A204.1 (cell line): Measurements from ENCODE around the gene PHC2.

ENCODE experiments used
- FAIRE-seq: peaks from 2 replicates; lab custom pipeline; 2012; peaks lifted over from hg19 to GRCh38; lab: Jason Lieb, UNC

The PHC2 gene

DNA sequence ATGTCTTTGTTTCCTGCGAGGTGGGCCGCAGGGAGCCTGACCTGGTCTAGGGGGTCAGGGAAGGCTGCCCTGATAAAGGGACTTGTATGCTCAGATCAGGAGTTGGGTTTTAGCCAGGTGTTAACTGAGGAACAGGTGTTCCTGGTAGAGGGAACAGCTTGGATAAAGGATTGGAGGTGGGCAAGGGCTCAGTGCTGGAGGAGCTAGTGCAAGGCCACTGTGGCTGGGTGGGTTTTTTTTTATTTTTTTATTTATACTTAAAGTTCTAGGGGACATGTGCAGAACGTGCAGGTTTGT, 141.1 kb downstream of the PHC2 start:
- FAIRE-seq = no peak

- no peak for FAIRE-seq
These were observed 141.7 kb downstream of the PHC2 start for GRCh38 chr1:33288976-33289857.

DNA sequence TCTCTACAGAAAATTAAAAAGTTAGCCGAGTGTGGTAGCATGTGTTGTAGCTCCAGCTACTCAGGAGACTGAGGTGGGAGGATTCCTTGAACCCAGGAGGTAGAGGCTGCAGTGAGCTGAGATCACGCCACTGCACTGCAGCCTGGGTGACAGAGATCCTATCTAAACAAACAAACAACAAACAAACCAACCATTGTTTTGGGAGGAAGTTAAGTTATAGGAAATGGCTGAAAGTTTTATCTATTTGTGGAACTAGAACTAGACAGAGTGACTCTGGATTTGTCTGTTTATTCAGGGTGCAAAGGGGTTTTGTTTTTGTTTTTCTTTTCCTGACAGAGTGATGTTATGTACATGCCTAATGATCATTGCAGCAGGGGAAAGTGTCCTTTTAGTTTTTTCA, 143.6 kb downstream of the PHC2 start:
- no peak for FAIRE-seq

GRCh38 chr1:33286451-33287185, 144.3 kb downstream of the PHC2 start:
- FAIRE-seq = no peak

GRCh38 chr1:33284049-33284448, 146.8 kb downstream of the PHC2 start:
- no peak for FAIRE-seq

DNA sequence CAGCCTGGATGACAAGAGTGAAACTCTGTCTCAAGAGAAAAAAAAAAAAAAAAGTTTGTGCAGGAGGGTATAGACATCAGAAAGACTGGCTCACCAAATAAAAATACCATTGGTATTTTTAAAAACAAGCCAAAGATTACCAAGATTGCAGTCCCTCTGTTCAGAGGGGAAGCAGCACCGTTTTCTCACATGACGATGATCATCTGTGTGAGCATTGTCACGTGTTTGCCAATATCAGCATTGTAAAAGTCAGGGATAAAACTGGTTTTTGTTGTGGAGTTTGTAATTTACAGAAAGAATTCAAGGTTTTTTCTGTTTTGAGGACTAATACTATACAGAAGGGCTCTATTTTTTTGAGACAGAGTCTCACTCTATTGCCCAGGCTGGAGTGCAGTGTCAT, 148.1 kb downstream of the PHC2 start:
- FAIRE-seq = no peak

- no peak for FAIRE-seq
These were observed 149.2 kb downstream of the PHC2 start for GRCh38 chr1:33281554-33282303.

GRCh38 chr1:33280091-33280661, 150.7 kb downstream of the PHC2 start:
- FAIRE-seq = no peak

- FAIRE-seq = no peak
These were observed 153.3 kb downstream of the PHC2 start for GRCh38 chr1:33277488-33278084.

DNA sequence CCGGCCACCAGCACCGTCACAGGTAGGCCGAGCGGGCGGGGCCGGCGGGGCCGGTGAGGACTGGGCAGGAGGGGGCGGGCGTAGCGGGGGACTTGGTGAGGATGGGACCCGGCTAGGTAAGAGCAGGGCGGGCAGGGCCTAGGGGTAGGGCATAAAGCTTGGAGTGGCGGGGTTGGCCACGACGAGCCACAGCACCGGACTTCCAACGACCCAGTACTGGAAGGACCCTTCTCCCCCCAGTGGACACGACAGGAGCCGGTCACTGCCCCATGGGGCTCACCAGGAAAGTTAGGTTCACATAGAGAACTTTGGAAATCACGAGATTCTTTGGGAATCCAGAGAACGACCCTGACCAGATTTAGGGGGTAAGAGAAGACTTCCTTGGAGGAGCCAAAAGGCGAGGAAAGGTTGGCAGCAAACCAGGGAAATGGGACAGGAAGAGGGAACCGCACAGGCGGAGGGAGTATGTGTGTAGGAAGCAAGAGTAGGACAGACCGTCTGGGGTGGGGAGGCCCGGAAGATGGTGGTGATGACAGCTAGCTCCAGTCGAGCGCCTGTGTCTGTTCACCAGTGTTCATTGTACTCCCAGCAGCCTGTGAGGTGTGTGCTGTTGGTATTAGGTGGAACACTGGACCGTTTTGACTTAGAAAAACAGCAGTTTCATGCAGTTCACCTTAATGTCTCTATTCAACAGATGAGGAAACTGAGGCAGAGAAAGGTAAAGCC, 154.2 kb downstream of the PHC2 start:
- FAIRE-seq = no peak

GRCh38 chr1:33275706-33276572, 155.0 kb downstream of the PHC2 start:
- no peak for FAIRE-seq

DNA sequence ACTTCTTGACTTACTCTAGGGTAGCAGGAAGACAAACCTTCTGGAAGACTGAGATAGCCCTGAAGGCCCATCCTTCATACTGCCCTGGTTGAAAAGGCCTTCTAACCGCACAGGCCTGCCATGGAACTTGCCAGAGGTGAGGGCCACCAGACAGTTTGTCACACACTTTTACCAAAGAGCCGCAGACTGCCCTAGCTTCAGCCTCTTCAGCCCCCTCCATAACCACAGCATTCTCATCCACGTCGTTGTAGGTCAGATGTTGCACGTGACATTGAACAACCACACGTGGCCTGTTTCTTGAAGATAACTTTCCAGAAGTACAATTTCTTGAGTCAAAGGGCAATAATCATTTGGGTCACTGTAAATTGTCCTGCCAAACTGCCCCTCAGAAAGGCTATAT, 155.7 kb downstream of the PHC2 start:
- FAIRE-seq = no peak

DNA sequence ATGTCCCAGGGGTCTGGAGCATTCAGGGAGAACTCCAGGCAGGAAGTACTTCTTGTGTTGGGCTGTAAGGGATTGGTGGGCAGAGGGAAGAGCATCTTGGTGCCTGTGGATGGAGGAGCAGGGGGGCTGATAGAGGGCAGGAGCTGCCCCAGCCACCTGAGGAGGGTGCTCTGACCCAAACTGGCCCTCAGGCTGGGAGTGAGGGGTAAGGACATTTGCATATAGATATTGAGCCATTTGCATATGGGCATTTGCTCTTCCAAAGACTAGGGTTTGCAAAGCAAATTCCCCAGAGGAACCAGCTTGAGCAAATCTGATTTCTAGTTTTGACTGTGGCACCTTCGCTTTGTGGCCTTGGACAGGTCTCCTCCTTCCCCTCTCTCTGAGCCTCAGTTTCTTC, 156.4 kb downstream of the PHC2 start:
- no peak for FAIRE-seq

- no peak for FAIRE-seq
These were observed 156.9 kb downstream of the PHC2 start for GRCh38 chr1:33273961-33274371.
